ENCODE results near the gene FUT6. TPM values are rescaled to one million over a fixed set of nuclear protein-coding genes. Genes with fewer than 3 reads are reported as not detected.

Gene FUT6
- total and polyA plus RNA-seq, 2 experiments from 2014 or later, result not detected

- H3K4me3 ChIP-seq, result no peak overlapping the region
- 0 out of 2 replicates have a peak, but pooled peaks cover 4% of the 10 kb centered on the region for H3K27me3 ChIP-seq (replicated peaks; ENCODE audit: insufficient read depth)
- H3K27ac ChIP-seq, result no peak overlapping the region
- H3K79me2 ChIP-seq (ENCODE audit: insufficient read depth), result no peaks in the 10 kb centered on the region
- TF ChIP-seq EZH2phosphoT487 (IDR thresholded peaks at IDR 0.05; ENCODE audit: insufficient read depth, low read depth) (no peak), EZH2 (IDR thresholded peaks at IDR 0.05; ENCODE audit: insufficient read depth, poor library complexity, severe bottlenecking) (no peak)
- H3K4me2 ChIP-seq (ENCODE audit: unreplicated experiment), result no peak overlapping the region
- no peaks in the 10 kb centered on the region for H3K4me1 ChIP-seq (ENCODE audit: insufficient read depth)
- WGBS, 2 experiments (ENCODE audit: low coverage in 1 of 2, low lambda C conversion rate in 2 of 2, missing lambda C conversion rate in 2 of 2), result 72 to 81% methylated on average over 18 to 31 of the region's 31 CpGs
- no peaks in the 10 kb centered on the region for H4K20me1 ChIP-seq (ENCODE audit: insufficient read depth)
- no peaks in the 10 kb centered on the region for H3K36me3 ChIP-seq (ENCODE audit: low read depth)
- in situ Hi-C loops (cut with MboI), result no loop called here
- no peak for DNase-seq
- no peak overlapping the region for H3K9ac ChIP-seq
- H3K9me3 ChIP-seq (ENCODE audit: low read depth), result no peaks in the 10 kb centered on the region
- H2AFZ ChIP-seq, result no peak overlapping the region
- no peaks in the 10 kb centered on the region for H3F3A ChIP-seq (ENCODE audit: insufficient read depth)
- H3K9me2 ChIP-seq (ENCODE audit: insufficient read depth), result no peaks in the 10 kb centered on the region
Observed at GRCh38 chr19:5867201-5868136, 28.0 kb upstream of the FUT6 start.

GRCh38 chr19:5865772-5866171 is 26.3 kb upstream of the FUT6 start:
- Histone ChIP-seq H3K36me3 (ENCODE audit: low read depth) (no peaks in the 10 kb centered on the region), H2AFZ (no peak overlapping the region), H3K4me3 (no peak overlapping the region), H3K9me2 (ENCODE audit: insufficient read depth) (no peaks in the 10 kb centered on the region), H3K4me1 (ENCODE audit: insufficient read depth) (no peaks in the 10 kb centered on the region), H3K9ac (no peak overlapping the region), H3K27ac (no peak overlapping the region), H3F3A (ENCODE audit: insufficient read depth) (no peaks in the 10 kb centered on the region), H4K20me1 (ENCODE audit: insufficient read depth) (no peaks in the 10 kb centered on the region), H3K9me3 (ENCODE audit: low read depth) (no peaks in the 10 kb centered on the region), H3K27me3 (replicated peaks; ENCODE audit: insufficient read depth) (0 out of 2 replicates have a peak, but pooled peaks cover 4% of the 10 kb centered on the region), H3K79me2 (ENCODE audit: insufficient read depth) (no peaks in the 10 kb centered on the region), H3K4me2 (ENCODE audit: unreplicated experiment) (no peak overlapping the region)
- in situ Hi-C loops (cut with MboI), result no loop called here
- no peak for DNase-seq
- TF ChIP-seq EZH2 (IDR thresholded peaks at IDR 0.05; ENCODE audit: insufficient read depth, poor library complexity, severe bottlenecking), result no peak
- TF ChIP-seq EZH2phosphoT487 (IDR thresholded peaks at IDR 0.05; ENCODE audit: insufficient read depth, low read depth), result no peak
- WGBS, 2 experiments (ENCODE audit: low coverage in 1 of 2, low lambda C conversion rate in 2 of 2, missing lambda C conversion rate in 2 of 2), result 56 to 57% methylated on average over 11 of the region's 11 CpGs

- Histone ChIP-seq H3K9me3 (ENCODE audit: low read depth) (no peaks in the 10 kb centered on the region), H3K27ac (no peak overlapping the region), H3K4me1 (ENCODE audit: insufficient read depth) (no peaks in the 10 kb centered on the region), H3K9me2 (ENCODE audit: insufficient read depth) (no peaks in the 10 kb centered on the region), H3K79me2 (ENCODE audit: insufficient read depth) (no peaks in the 10 kb centered on the region), H3K36me3 (ENCODE audit: low read depth) (no peaks in the 10 kb centered on the region), H3K9ac (no peak overlapping the region), H2AFZ (no peak overlapping the region), H3F3A (ENCODE audit: insufficient read depth) (no peaks in the 10 kb centered on the region), H3K4me2 (ENCODE audit: unreplicated experiment) (no peak overlapping the region), H3K4me3 (no peak overlapping the region), H4K20me1 (ENCODE audit: insufficient read depth) (no peaks in the 10 kb centered on the region), H3K27me3 (replicated peaks; ENCODE audit: insufficient read depth) (no peaks in the 10 kb centered on the region)
- 64 to 69% methylated on average over 14 of the region's 14 CpGs for WGBS, 2 experiments (ENCODE audit: low coverage in 1 of 2, low lambda C conversion rate in 2 of 2, missing lambda C conversion rate in 2 of 2)
- no peak for TF ChIP-seq EZH2 (IDR thresholded peaks at IDR 0.05; ENCODE audit: insufficient read depth, poor library complexity, severe bottlenecking)
- no peak for TF ChIP-seq EZH2phosphoT487 (IDR thresholded peaks at IDR 0.05; ENCODE audit: insufficient read depth, low read depth)
- in situ Hi-C loops (cut with MboI), result no loop called here
- DNase-seq, result no peak
Observed at GRCh38 chr19:5864725-5865486, 25.4 kb upstream of the FUT6 start.

- no peaks in the 10 kb centered on the region for H3K9me2 ChIP-seq (ENCODE audit: insufficient read depth)
- DNase-seq, result no peak
- no peaks in the 10 kb centered on the region for H4K20me1 ChIP-seq (ENCODE audit: insufficient read depth)
- no peaks in the 10 kb centered on the region for H3K27me3 ChIP-seq (replicated peaks; ENCODE audit: insufficient read depth)
- no peaks in the 10 kb centered on the region for H3F3A ChIP-seq (ENCODE audit: insufficient read depth)
- H3K4me1 ChIP-seq (ENCODE audit: insufficient read depth), result no peaks in the 10 kb centered on the region
- no peak overlapping the region for H3K27ac ChIP-seq
- no peak overlapping the region for H3K9ac ChIP-seq
- no peaks in the 10 kb centered on the region for H3K79me2 ChIP-seq (ENCODE audit: insufficient read depth)
- in situ Hi-C loops (cut with MboI), result no loop called here
- no peak for TF ChIP-seq EZH2 (IDR thresholded peaks at IDR 0.05; ENCODE audit: insufficient read depth, poor library complexity, severe bottlenecking)
- no peak for TF ChIP-seq EZH2phosphoT487 (IDR thresholded peaks at IDR 0.05; ENCODE audit: insufficient read depth, low read depth)
- no peak overlapping the region for H3K4me3 ChIP-seq
- no peak overlapping the region for H3K4me2 ChIP-seq (ENCODE audit: unreplicated experiment)
- 52 to 55% methylated on average over 6 to 9 of the region's 9 CpGs for WGBS, 2 experiments (ENCODE audit: low coverage in 1 of 2, low lambda C conversion rate in 2 of 2, missing lambda C conversion rate in 2 of 2)
- no peaks in the 10 kb centered on the region for H3K9me3 ChIP-seq (ENCODE audit: low read depth)
- H3K36me3 ChIP-seq (ENCODE audit: low read depth), result no peaks in the 10 kb centered on the region
- no peak overlapping the region for H2AFZ ChIP-seq
Observed at GRCh38 chr19:5864013-5864720, 24.7 kb upstream of the FUT6 start.

All from GM23248 (cell line).